HUES48 (cell line): ENCODE measurements around the gene MYH11.

Source experiments
- H3K27ac ChIP-seq: one replicate; pipeline ENCODE4 v1.7.0; 2013; ENCODE audit warnings: low read depth, low read length, inconsistent platforms
- H3K27me3 ChIP-seq: 2 replicates; pipeline ENCODE4 v1.6.1; 2013; ENCODE audit warnings: mild to moderate bottlenecking, low read length; ENCODE audit not compliant: control insufficient read depth, insufficient read depth
- H3K36me3 ChIP-seq: 2 replicates; pipeline ENCODE4 v1.6.1; 2013; ENCODE audit warnings: low read length; ENCODE audit not compliant: control insufficient read depth, insufficient read depth
- H3K4me1 ChIP-seq: 2 replicates; pipeline ENCODE4 v1.6.1; 2013; ENCODE audit warnings: mild to moderate bottlenecking, low read length; ENCODE audit not compliant: control insufficient read depth, insufficient read depth
- H3K4me3 ChIP-seq: 2 replicates; pipeline ENCODE4 v1.5.1; 2013; ENCODE audit warnings: mild to moderate bottlenecking, low read depth, low read length
- H3K9ac ChIP-seq: 2 replicates; pipeline ENCODE4 v1.6.1; 2013; ENCODE audit warnings: mild to moderate bottlenecking, low read depth, low read length, moderate library complexity
- H3K9me3 ChIP-seq: 2 replicates; pipeline ENCODE4 v1.6.1; 2013; ENCODE audit warnings: low read length; ENCODE audit not compliant: control insufficient read depth, insufficient read depth

MYH11 gene

DNA sequence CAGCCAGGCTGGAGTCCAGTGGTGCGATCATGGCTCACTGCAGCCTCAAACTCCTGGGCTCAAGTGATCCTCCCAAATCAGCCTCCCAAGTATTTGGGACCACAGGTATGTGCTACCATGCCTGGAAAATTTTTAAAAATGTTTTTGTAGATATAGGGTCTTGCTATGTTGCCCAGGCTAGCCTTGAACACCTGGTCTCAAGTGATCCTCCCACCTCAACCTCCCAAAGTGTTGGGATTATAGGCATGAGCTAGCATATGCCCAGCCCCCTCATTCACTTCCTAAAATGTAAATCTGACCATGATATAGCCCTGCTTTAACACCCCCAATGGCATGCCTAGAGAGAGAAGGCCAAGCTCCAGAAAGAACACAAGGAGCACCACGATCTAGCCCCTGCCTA, 108.2 kb downstream of the MYH11 start:
- no peak overlapping the region for H3K4me3 ChIP-seq
- no peaks in the 10 kb centered on the region for H3K27me3 ChIP-seq
- no peaks in the 10 kb centered on the region for H3K9me3 ChIP-seq
- H3K9ac ChIP-seq, result no peak overlapping the region
- H3K27ac ChIP-seq, result no peak overlapping the region
- no peaks in the 10 kb centered on the region for H3K36me3 ChIP-seq
- H3K4me1 ChIP-seq, result no peaks in the 10 kb centered on the region

DNA sequence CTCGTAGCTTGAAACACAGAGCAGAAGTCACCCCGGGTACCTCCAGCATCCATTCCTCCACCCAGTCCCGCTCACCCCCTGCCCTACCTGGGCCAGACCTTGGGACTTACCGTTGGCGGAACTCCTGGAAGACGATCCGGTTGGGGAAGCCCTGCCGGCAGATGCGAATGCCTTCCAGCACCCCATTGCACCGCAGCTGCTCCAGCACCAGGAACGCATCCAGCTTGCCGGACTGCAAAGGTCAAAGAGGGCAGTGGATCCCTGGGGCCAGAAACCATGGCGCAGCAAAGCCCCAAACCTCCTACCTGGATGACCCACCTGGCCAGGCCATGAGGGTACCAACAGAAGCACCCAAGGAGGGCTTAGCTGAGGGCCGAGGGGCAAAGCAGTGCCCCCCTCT, 108.9 kb downstream of the MYH11 start:
- Histone ChIP-seq H3K27me3 (no peaks in the 10 kb centered on the region), H3K27ac (no peak overlapping the region), H3K9ac (no peak overlapping the region), H3K9me3 (no peaks in the 10 kb centered on the region), H3K36me3 (no peaks in the 10 kb centered on the region), H3K4me3 (no peak overlapping the region), H3K4me1 (no peaks in the 10 kb centered on the region)

DNA sequence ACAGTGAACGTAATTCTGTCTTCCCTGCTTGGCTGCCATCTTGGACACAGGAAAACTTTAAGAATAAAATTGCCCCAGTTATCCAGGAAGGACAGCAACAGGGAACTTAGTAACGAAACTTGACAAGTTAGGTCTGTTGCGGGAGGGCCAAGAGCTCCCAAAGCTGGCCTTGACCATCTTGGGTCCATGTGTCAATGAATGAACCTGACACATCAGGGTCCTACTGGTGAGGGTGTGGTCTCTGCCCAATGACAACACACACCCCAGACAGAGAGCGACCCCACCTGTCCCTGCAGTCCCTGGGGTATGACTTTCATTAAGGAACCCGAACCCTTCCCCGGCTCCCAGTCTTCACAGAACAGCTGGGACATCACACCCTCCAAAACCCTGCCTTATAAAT, 110.5 kb downstream of the MYH11 start:
- H3K27me3 ChIP-seq, result no peaks in the 10 kb centered on the region
- H3K27ac ChIP-seq, result no peak overlapping the region
- H3K4me1 ChIP-seq, result no peaks in the 10 kb centered on the region
- no peaks in the 10 kb centered on the region for H3K36me3 ChIP-seq
- no peak overlapping the region for H3K4me3 ChIP-seq
- H3K9me3 ChIP-seq, result no peaks in the 10 kb centered on the region
- no peak overlapping the region for H3K9ac ChIP-seq

DNA sequence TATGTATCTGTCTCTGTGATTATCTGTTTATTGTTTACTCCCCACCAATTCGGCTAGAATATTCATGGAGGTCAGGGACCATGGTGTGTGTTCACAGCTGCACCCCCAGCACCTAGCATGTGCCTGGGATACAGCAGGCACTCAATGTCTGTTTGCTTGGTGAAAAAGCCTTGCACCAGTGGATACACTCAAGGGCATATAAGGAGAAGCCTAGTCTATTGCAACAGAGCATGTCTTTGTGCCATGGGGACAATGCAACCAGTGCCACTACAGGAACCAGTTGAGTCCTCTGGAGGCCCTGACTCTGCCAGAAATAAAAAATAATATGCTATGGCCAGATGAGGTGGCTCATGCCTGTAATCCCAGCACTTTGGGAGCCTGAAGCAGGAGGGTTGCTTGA, 113.2 kb downstream of the MYH11 start:
- H3K9me3 ChIP-seq, result no peaks in the 10 kb centered on the region
- no peak overlapping the region for H3K4me3 ChIP-seq
- no peak overlapping the region for H3K9ac ChIP-seq

DNA sequence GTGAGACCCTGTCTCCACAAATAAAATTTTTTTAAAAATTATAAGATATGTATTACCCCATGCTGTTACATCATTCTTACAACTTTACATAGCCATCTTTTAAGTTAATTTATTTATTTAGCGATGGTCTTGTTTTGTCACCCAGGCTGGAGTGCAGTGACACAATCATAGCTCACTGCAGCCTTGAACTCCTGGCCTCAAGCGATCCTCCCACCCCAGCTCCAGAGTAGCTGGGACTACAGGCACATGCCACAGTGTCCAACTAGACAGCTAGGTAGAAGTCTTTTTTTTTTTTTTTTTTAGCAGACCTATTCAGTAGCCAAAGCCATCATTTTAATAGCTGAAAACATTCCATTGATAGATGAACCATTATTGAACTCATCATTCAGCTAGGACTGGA, 114.1 kb downstream of the MYH11 start:
- Histone ChIP-seq H3K27ac (no peak overlapping the region), H3K36me3 (no peaks in the 10 kb centered on the region), H3K4me3 (no peak overlapping the region), H3K9ac (no peak overlapping the region), H3K9me3 (no peaks in the 10 kb centered on the region), H3K27me3 (no peaks in the 10 kb centered on the region), H3K4me1 (no peaks in the 10 kb centered on the region)

More for the DNA sequence above, 113.2 kb downstream of the MYH11 start:
- Histone ChIP-seq H3K36me3 (no peaks in the 10 kb centered on the region), H3K27me3 (no peaks in the 10 kb centered on the region), H3K4me1 (no peaks in the 10 kb centered on the region), H3K27ac (no peak overlapping the region)

DNA sequence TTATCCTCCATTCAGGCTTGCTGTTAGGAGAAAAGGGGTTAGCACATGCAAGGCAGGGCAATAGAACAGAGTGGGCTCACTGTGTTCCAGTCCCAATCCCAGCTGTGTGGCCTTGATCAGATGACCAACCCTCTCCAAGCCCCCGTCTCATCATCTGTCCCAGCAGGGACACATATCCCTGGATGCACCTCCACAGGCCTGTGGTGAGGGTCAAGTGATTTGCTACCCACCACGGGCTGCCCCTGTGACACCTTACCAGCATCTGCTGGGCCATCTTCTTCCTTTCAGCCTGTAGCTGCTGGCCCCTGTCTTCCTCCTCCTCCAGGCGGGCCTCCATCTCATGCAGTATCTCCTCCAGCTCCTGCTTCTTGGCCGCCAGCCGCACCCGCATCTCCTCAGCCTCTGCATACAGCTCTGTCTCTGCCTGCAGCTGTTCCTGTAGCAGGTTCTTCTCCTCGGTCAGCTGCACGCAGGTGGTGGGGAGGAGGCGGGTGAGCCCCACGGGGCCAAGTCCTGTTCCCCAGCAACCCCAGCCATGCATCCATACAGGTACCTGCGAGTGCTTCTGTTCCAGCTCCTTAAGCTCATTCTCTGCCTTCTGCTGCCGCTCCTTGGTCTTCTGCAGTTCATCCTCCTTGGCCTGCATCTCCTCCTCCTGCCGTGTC, 115.5 kb downstream of the MYH11 start:
- Histone ChIP-seq H3K4me1 (peaks cover 8% of the 10 kb centered on the region; the same call in 1 of the 2 replicates), H3K36me3 (no peaks in the 10 kb centered on the region), H3K27ac (no peak overlapping the region)

DNA sequence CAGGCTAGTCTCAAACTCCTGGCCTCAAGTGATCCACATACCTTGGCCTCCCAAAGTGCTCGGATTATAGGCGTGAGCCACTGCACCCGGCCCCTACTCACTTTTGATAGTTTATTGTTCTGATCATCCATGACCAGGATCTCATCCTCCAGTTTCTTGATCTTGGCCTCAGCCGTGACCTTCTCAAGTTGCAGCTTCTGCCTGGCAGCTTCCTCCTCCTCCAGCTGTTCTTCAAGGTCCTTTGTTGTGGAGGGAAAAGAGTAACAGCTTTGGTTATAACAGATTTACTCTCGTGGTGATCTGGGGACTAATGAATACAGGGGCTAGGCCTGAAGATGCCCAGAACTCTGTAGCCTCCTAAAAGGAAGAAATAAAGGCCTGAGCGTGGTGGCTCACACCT, 116.9 kb downstream of the MYH11 start:
- no peak overlapping the region for H3K27ac ChIP-seq
- H3K4me3 ChIP-seq, result no peak overlapping the region
- H3K36me3 ChIP-seq, result no peaks in the 10 kb centered on the region
- H3K9me3 ChIP-seq, result no peaks in the 10 kb centered on the region
- H3K9ac ChIP-seq, result no peak overlapping the region
- no peaks in the 10 kb centered on the region for H3K27me3 ChIP-seq
- H3K4me1 ChIP-seq, result peaks cover 8% of the 10 kb centered on the region; the same call in 1 of the 2 replicates

More for the DNA sequence above, 115.5 kb downstream of the MYH11 start:
- H3K4me3 ChIP-seq, result no peak overlapping the region
- H3K9ac ChIP-seq, result no peak overlapping the region
- H3K9me3 ChIP-seq, result no peaks in the 10 kb centered on the region
- H3K27me3 ChIP-seq, result no peaks in the 10 kb centered on the region

DNA sequence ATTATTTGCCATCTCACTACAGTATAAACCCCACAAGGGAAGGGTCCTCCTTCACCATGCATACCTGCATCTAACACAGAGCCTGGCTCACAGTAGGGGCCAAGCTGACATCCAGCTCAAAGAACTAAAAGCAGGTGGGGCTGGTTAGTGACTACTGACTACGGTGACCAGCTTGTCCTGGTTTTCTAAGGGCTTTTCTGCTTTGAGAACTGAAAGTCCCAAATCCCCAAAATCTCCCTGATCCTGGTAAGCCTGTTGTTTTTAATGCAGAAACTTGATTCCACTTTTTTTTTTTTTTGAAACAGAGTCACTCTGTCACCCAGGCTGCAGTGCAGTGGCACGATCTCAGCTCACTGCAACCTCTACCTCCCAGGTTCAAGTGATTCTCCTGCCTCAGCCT, 117.4 kb downstream of the MYH11 start:
- H3K9ac ChIP-seq, result no peak overlapping the region
- H3K27me3 ChIP-seq, result no peaks in the 10 kb centered on the region
- H3K9me3 ChIP-seq, result no peaks in the 10 kb centered on the region
- no peak overlapping the region for H3K27ac ChIP-seq
- peaks cover 8% of the 10 kb centered on the region; the same call in 1 of the 2 replicates for H3K4me1 ChIP-seq
- H3K36me3 ChIP-seq, result no peaks in the 10 kb centered on the region
- no peak overlapping the region for H3K4me3 ChIP-seq

DNA sequence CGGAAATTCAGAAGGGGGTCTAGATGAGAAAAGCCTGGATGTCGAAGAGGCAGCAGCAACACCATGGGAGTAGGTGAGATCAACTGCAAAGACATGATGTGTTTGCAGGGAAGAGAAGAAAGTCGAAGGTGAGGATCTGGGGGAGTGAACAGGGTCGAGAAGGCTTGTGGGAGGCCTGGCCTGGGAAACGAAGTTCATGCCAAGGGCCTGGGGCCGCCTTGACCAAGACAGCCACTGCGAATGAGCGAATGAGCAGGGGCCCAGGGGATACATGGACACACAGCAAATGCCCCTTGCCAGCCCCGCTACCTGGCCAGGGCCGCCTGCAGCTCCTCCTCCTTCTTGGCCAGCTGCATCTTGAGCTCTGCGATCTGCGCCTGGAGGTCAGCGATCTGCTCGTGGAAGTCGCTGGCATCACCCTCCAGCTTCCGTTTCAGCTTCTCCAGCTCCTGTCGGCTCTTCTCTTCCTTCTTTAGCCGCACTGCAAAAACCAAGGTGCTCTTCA, 119.6 kb downstream of the MYH11 start:
- peaks cover 8% of the 10 kb centered on the region; the same call in 1 of the 2 replicates for H3K4me1 ChIP-seq
- no peak overlapping the region for H3K4me3 ChIP-seq
- H3K9me3 ChIP-seq, result no peaks in the 10 kb centered on the region
- no peak overlapping the region for H3K9ac ChIP-seq
- no peaks in the 10 kb centered on the region for H3K27me3 ChIP-seq
- no peak overlapping the region for H3K27ac ChIP-seq
- H3K36me3 ChIP-seq, result no peaks in the 10 kb centered on the region

DNA sequence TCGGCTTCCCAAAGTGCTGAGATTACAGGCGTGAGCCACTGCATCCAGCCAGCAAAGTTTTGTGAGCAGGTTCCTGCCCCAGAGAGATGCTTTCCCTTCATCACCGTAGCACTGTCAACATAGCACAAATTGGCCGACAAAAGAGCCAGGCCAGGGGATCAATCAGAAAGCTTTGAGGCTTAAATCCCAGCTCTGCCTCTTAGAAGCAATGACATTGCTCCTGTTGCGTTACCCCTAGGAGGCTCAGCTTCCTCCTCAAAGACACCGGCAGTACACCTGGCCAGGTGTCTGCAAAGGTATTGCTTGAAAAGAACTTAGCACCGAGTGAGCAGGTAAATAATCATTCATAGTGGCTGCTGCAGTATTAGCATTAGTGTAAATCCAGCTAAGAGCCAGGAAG, 120.3 kb downstream of the MYH11 start:
- Histone ChIP-seq H3K9me3 (no peaks in the 10 kb centered on the region), H3K27me3 (no peaks in the 10 kb centered on the region), H3K36me3 (no peaks in the 10 kb centered on the region), H3K27ac (no peak overlapping the region), H3K4me3 (no peak overlapping the region), H3K4me1 (peaks cover 8% of the 10 kb centered on the region; the same call in 1 of the 2 replicates), H3K9ac (no peak overlapping the region)

DNA sequence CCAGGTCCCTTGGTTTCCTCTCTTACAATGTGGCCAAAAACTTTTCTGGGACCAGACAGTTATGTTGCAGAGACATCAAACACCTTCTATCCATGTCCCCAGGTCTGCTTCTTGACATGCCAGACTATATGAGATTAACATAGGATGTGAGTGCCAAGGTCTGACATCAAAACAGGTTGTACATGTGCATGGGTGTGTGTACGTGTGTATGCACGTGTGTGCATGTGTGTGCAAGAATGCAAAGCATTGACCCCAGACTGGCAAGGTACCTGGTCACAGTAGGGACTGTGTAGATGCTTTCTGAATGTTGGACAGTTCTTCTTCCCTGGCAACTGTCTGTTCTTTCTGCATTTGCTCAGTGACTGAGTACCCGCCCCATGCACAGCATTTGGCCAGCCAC, 121.2 kb downstream of the MYH11 start:
- Histone ChIP-seq H3K4me1 (peaks cover 8% of the 10 kb centered on the region; the same call in 1 of the 2 replicates), H3K9me3 (no peaks in the 10 kb centered on the region), H3K27ac (no peak overlapping the region), H3K36me3 (no peaks in the 10 kb centered on the region), H3K27me3 (no peaks in the 10 kb centered on the region), H3K4me3 (no peak overlapping the region), H3K9ac (no peak overlapping the region)
